Right lobe of liver (tissue), 4 donors: Measurements from ENCODE around the gene TJP2.

Experiments used
- CTCF ChIP-seq, 4 donors: fragments of 200-600 bp in 3 of 4; fragments of 450-650 bp in 1 of 4; IDR thresholded peaks; one replicate each; pipeline versions ENCODE4 v1.5.1 to v1.8.0; 2016 to 2022; ENCODE audit warnings: antibody characterized with exemption in 4 of 4, mild to moderate bottlenecking in 2 of 4
- POLR2A ChIP-seq: fragments of 450-650 bp; IDR thresholded peaks from one replicate; pipeline ENCODE4 v1.6.1; 2017; ENCODE audit warnings: antibody characterized with exemption, mild to moderate bottlenecking
- donor health status: DM: no; HTN: no; CAD: no.
- donor health status: DM: no; HTN: no; CAD: no.
- donor health status: DM: no; HTN: yes; CAD: no.

GRCh38 chr9:69254223-69254622 is 80.1 kb downstream of the TJP2 start:
- TF ChIP-seq CTCF (IDR thresholded peaks at IDR 0.05) (no peak), POLR2A (no peak)
